GF-D8 (cell line): ENCODE measurements around the gene TANC1.

Experiments
- DNase-seq: peaks from one replicate; lab custom pipeline; 2025; lab: John Stamatoyannopoulos, UW

The TANC1 gene

DNA sequence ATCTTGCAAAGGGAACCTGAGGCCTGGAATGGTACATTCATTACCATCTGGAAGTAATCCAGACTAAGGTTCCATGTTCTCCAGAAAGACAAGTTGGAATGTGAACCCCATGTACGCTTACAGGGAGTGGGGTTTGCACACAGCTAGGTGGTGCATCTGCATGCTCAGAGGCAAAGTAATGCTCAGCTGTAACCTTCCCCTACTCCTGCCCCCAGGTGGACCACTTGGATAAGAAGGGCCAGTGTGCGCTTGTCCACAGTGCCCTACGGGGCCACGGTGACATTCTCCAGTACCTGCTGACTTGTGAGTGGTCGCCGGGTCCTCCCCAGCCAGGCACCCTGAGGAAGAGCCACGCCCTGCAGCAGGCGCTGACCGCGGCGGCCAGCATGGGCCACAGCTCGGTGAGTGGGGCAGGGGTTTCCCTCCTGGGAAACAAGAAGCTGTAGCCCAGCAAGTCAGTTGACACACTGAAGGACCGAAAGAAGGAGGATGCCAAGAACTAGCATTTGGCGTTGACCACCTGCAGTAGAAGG lies 228.0 kb downstream of the TANC1 start:
- no peak for DNase-seq

DNA sequence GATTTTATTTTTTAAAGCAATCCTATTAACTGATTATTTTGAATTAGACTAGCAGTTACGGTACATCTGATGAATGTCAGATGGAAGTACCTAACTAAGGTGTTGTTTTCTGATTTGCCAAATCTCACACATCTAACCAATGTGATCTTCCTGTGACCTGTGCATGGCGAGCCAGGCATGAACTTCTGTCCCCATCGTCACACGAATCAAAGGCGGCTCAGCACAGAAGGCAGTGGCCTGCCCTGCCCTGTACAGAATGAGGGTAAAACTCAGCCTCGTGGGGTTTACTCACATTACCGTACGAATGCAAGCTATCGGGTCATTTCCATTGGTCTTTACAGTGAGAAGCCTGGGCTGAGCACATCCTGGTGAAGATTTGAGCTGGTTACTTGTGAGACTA lies 230.8 kb downstream of the TANC1 start:
- DNase-seq = no peak

DNA sequence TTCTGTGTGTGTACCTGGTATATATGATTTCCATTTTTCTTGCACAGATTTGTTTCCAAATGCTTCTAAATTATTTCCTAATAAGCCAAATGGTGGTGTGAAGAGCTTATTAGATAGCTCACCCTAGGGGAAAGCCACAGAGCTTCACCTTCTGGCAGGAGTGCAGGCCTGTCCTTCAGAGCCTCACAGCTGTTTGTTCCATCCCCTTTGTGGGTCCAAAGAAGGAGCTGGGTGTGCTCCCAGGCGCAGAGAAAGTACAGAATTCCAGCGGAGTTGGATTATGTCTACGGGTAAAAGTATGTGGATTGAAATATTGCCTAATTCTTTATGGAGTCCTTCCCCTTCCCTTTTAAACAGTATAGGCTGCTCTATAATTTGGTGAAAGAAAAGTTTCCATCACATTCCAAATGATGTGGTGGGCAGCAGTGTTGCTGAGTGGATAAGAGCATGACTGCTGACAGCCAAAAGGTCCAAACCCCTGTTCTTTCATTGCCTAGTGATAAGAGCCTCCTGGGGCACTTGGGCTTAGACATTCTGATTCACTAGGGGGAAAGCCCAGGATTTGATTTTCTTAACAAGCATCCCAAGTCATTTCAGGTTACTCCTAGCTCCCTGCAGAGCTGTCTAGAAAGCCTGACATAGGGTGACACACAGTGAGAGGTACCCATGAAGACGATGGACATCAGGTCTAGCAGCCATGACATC lies 231.5 kb downstream of the TANC1 start:
- no peak for DNase-seq

DNA sequence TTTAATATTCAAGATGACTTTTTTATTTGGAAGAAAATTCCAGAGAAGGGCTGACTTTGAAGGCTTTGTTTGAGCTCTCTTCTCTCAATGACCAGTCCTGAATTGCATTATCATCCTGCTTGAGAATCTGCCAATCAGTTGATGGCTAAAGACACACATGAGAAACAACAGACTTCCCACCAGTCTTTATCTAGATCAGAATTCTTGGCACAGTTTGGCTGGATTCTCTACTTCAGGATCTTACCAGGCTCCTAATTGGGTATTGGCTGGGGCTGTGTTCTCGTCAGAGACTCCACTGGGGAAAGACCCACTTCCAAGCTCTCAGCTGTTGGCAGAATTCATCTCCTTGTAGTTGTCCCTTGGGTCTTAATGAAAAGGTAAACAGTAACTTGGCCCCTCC lies 232.1 kb downstream of the TANC1 start:
- DNase-seq = no peak

DNA sequence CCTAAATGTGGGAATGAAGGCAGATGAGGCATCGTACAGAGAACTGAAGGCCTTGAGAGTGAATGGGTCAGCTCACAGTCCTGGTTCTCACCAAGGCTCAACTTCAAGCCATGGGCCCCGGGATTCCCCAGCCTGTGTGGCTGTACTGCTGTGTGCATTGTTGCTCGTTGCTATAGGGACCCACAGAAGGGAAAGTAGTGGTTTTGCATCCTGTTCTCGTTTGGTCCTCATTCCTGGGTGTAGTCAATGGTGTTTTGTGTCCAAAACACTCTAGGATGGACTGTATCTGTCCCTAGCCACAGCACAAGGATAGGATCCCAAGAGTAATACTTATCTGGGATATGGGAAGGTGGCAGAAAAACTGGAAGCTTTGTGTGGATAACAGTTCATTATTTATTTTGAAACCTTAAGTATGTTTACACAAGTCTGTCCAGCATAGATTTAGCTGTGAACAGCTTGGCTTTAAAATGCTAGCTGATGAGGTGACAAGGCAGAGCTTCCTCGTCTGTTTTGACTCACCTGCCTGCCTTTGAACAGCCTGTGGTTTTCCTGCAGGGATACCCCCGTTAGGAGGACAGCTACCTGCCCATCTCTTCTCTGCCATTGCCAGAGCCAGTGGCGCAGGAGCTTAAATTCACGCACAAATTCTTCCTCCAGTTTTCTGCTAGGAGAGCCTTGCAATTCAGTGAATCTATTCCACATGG lies 233.1 kb downstream of the TANC1 start:
- DNase-seq = no peak

DNA sequence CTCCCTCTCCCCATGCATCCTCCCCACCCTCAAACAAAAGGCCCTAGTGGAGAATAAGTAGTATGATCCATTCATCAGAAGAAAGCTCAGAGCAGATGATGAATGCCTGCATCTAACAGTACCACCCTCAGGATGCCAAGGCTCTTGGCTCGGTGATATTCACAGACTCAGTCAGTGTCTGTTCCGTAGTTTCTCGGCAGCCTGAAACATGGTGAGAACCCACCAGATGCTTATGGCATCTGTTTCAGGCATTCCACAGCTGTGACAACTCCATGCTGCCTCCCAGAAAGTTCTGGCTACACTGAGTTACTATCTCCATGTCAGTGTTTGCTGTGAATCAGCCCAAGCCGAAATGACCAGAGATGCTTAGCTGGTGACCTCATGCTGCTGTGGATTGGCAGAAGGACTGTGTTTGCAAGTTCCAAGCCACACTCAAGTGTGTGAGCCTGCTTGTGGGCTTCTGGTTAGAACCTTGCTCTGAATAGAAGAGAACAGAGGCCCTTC lies 234.2 kb downstream of the TANC1 start:
- DNase-seq = no peak

DNA sequence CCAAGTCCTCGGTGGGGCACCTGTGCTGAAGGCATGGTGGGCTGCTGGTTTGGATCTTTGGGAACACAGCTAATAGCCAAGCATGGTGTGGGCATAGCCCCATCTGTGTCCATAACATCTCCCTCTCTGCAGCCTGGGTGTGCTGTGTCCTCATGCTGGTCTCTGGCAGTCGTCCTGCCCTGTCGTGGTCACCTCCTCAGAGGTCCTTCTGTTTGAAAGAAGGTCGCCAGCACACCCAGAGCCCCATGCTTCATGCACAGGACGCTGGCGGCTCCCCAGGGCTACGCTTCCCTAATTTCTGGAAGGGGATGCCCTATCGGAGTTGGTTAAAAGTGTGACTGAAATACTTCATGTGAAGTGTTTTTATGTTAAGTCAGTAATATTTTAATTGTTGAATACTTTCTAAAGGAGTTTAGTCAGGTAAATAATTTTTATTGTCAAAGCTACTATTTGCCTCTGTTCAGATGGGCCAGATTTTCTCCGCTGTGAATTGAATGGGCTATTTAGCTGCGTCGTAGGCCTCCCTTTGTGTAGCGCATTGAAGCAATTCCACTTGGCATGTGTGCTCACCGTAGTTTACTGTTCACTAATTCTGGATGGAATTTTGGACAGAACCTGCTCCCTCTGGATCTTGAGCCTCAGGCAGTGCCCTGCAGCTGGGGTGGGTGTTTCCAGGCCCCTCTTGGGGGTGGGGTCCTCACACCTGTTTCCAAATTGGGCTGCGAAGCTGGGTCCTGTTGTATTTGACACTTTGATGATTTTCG lies 236.1 kb downstream of the TANC1 start:
- DNase-seq = no peak

DNA sequence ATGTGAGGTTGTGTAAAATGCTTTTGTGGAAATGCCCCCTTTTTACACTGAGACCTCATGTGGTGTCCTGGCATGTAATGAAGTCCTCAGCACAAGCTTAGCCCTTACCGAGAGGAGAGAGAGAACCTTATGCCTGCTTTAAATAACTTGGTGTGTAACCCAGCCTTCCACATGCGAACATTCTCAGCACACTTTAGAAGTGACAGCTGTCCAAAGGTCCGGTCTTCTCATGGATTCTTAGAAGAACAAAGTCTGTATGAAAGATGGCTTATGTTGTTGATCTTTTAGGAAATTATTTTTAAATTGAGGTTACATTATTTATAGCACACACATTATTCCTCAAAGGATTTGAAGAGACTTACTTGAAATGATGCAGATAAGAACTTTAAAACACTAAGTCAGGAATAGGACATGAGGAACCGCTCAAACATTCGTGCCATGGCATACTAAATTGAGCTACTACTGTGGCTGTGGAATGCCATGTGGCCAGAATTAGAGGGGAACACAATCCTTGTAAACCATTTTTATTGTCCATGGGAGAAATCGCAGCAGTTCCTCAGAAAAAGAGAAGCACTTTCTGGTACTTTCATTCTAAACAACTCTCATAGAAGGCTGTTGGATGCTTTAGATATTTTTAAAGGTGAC lies 238.4 kb downstream of the TANC1 start:
- DNase-seq = no peak

DNA sequence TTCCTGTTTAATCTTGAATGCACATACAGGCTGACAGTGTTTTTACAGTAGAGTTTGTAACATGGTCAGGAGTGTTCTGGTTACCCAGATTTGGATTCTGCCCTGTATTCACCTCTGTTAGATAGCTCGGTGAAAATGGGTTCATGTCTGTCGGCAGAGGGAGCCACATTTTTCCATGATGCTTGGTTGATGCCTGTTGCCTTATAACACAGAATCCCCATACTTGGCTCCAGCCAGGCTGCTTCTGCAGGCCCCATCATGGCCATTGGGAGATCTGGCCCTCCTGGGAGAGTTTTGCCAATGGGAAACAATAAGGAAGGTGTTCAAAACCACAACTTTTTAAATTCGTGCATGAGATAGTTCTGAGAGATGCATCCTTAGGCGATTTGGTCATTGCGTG lies 240.0 kb downstream of the TANC1 start:
- no peak for DNase-seq

DNA sequence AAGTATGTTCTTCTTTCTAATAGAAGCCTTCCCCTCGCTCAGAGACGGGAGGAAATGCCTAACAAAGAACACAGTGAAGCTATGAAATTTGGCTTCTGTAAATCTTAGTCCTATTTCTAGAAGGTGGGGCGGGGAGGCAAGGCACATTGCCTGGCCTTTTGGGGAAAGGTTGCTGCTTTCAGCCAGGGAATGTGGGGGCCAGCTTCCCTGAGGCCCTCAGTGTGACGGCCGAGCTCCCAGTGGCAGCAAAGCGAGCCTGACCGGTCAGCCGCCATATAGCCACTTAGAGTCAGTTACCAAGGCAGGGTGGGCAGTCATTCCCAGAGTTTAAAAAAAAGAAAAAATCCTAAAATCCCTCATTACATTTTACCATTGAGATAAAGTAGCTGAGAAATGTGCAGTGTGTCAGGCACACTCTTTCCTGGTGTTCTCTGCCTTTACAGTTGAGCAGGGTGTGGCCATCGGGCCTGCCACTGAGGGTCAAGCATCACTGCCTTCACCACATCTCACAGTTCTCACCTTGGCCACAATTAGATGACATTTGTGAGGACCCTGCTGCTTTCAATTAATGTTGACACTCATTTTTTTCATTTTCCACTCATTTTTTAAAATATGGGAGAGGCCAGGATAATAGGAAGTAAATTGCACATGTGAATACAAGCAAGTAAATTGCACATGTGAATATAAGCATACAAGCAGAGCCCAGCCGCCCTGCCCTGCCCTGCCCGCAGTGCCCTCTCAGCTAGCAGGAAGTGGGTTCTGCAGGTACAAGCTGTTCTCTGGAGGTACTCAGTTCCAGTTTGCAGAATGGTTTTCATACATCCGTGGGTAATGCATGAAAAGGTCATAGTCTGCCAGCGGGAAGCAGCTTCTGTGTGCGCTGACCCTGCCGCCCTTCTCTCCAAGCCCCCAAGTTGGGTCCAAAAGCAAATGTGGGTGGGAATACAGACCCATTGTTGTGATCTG lies 241.2 kb downstream of the TANC1 start:
- no peak for DNase-seq

DNA sequence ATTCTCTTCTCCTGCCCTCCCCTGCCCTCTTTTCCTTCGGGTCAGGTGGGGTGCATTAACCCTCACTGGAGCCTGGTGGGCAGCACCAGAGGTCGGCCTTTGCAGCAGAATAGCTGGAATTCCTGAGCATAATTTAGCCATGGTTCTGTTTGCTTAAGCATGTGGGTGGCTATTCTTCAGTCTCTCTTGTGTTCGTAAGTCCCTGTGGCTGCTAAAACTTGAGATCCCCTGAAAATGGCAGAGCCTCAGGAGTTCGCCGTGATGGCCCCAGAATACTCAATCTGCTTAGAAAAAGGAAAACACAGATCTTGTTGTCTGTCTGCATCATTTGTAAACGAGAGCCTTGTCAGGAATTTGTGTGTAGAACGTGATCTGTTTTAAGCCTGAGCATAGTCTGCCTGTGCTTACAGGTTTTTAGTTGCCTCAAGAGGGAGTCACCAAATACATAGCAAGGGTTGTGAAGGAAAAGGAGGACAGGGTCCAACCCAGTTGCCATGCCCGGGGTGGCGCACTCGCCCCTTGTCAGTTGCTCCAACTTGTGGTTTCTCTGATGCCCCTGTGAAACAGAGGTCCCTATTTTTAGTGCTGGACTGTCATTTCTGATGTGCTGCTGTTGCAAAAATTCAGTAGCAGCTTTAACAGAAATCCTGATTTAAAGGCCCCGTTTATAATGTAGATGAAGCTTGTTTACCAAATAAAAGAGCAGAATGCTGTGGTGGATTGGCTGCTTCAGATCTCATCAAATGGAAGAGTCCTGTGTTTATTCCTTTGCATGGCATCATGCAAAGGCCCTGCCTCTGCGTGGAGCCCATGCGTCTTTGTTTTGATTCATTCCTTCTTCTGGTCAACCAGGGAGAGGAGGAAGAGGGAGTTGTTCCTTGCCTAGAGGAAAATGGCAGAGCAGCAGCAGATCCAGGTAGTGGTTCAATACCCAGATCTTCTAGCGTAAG lies 243.3 kb downstream of the TANC1 start:
- no peak for DNase-seq

DNA sequence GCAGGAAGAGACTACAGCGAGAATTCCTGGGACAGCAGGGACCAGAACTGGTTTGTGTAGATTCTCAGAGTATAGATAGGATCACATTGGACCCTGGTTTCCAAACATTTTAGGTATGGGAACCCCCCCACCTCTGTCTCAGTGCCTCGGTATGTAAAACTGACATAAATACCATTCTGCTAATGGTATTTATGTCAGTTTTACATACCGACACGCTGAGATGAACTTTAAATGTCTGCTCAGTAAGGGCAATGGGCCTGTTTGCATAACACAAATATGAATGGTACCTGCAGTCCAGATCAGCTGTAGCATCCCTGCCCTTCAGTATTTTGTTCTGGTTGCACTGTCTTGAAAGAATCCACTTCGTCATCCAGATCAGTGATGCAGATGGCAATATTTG lies 244.9 kb downstream of the TANC1 start:
- no peak for DNase-seq

DNA sequence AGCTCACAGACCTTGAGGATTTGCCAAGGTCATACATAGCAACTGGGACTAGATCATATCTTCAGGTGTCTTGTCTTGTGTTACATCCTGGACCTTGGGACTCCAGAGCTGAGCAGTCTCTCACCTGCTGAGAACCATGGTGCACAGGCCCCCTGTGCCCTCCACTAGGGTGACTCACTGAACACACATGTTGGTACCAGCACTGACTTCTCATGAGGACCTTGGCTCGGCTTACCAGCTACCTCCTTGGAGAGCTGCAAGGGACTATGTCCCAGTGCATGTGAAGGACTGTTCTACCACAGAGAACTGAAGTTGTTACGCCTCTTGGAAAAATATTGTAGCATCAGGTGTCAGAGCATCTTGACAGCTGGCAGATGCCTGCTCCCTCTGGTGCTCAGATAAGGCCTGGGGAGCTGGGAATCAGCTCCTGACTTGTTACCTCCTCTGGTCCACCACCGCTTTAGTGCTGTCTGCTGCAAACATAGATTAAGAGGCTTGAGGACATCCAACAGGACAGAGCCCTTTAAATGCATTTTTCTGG lies 246.0 kb downstream of the TANC1 start:
- DNase-seq = no peak

DNA sequence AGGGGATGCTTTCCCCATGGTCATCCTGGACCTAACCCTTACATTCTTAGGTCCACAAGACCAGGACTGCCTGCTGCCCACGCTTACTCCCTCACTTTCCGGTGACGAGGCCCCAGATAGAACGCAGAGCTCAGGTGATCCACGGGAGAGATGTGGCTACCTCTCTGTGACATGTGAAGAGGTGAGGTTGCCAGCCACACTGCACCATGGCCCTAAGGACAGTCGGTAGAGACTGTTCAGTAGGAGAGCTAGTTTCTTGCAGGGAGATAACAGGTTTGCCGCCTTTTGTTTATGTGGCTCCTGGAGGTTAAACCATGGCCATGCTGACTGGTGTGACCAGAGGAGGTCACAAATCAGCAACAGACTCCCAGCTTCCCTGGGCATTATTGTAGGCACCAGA lies 246.7 kb downstream of the TANC1 start:
- DNase-seq = no peak

DNA sequence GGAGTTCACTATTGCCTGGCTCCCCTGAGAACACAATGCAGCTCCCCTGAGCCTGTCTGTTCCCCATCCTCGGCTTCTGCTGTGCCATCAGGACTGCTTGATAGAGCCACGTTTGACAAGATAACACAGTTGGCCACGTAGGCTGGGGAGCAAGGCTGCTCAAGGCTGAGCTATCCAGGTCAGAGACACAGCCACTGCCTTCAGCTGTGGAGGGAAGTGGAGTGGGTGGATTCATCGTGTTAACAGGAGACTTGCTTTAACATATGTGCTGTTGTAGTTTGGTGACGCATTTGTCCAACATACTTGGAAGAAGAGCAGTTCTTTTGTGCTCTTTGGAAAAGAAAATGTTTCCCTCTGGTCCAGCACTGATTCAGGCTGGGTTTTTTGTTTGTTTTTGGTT lies 249.2 kb downstream of the TANC1 start:
- no peak for DNase-seq

DNA sequence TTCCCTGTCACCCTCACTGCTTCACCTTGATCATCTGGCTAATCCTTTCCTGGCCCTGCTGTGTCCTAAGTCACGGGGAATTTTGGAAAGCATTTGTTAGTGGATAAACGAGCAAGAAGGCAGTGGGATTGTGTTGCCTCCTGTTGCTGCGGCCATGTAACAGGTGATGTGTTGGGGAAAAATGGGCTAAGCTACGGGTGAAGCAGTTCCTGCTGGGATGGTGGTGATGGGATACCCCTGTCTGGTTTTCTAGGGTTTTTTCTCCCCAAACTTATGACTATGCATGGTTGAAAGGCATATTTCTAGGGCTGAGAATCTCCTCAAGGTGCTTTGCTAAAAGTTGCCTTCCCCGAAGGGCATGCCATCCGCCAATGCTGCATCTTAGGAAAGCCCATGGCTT lies 249.9 kb downstream of the TANC1 start:
- no peak for DNase-seq

DNA sequence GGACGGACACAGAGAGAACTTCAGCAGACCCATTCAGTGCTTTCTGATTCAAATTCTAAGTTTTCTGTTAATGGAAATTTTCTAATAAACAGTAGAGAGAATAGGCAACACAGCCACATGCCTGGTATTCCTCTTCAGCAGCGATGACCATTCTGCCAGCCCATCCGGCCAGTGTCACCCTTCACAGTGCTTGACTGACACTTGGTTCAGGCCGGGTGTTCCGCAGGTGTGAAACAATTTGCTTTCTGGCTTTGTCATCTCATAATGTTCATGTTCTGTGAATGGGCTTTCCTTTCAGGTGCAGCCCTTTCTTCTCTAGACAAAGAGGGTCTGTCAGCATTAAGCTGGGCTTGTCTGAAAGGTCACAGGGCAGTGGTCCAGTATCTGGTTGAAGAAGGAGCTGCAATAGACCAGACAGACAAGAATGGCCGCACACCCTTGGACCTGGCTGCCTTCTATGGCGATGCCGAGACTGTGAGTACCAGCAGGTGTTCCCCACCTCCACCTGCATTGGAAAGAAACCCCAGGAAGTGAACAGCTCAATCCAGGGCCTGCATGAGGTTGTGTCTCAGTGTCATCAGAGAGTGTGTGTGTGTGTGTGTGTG lies 251.1 kb downstream of the TANC1 start:
- no peak for DNase-seq

DNA sequence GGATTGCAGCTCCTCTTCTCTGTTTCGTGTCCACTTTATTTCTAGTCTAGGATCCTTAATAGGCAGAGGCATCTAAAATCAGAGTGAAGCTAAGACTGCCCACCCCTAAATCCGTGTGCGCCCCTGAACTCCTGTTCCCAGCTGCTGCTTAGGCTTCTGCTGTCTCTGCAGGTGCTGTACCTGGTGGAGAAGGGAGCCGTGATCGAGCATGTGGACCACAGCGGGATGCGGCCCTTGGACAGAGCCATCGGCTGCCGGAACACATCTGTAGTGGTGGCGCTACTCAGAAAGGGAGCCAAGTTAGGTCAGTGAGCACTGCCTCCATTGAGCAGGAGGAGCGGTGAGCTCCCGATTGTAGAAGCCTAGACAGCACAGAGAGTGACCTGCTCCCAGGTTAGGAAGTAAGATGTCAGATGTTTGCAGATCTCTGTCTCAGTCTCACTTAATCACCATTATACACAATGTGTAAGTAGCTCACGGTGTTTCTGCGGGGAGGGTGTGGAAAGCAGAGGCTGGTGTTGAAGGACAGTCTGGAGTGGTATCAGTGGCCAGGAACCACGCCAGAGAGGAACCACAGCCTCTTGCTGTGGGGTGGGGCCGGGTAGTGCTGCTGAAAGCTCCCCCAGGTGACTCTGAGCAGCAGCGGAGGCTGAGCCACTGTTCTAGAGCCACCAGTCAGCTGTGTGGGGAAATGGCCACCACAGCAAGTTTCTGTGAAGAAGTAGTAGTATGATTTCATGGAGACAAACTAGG lies 255.8 kb downstream of the TANC1 start:
- DNase-seq = no peak
